H54 (cell line): ENCODE measurements around the gene TPM3.
"Not testable (repeated sequence)": the region's sequence is repeated elsewhere in the genome, so short reads cannot be mapped to it uniquely, and the experiment has no call there.

Experiments
- DNase-seq: peaks from one replicate; pipeline ENCODE4 v3.0.0; 2011; ENCODE audit warnings: low spot score, mixed read lengths; ENCODE audit not compliant: insufficient read length
- FAIRE-seq: peaks from 3 replicates; lab custom pipeline; 2011; peaks lifted over from hg19 to GRCh38; lab: Jason Lieb, UNC
- POLR2A ChIP-seq: IDR thresholded peaks from 2 replicates; pipeline ENCODE4 v1.6.1; 2011; ENCODE audit warnings: low read depth, mild to moderate bottlenecking, low read length

Gene TPM3

DNA sequence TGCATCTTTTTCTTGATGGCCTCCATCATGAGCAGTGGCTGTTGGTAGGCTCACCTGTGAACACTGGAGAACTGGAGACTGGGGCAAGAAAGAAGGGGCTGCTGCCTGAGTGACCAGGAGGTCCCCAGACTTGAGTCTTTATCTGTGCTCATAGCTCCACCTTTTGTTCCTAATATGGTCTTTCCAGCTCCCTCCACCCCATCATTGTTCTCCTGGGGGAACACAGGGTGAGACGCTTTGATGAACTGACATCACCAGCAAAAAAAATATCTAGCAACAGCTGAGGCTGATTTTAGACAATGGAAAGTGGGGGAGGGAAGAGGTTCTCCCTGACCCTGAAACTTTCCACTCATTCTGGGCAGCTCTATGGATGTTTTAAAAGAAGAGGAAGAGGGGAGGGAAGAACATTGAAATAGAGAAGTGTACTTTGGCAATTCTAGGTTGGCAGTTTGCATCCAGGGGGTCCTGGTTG lies at the start of gene TPM3:
TSS of gene TPM3 (minus strand) at position 111 of the 472 bp plus-strand sequence. CDS start at position 29, 82 bp downstream.
- no peak for FAIRE-seq
- DNase-seq = no peak
- no peak for TF ChIP-seq POLR2A

DNA sequence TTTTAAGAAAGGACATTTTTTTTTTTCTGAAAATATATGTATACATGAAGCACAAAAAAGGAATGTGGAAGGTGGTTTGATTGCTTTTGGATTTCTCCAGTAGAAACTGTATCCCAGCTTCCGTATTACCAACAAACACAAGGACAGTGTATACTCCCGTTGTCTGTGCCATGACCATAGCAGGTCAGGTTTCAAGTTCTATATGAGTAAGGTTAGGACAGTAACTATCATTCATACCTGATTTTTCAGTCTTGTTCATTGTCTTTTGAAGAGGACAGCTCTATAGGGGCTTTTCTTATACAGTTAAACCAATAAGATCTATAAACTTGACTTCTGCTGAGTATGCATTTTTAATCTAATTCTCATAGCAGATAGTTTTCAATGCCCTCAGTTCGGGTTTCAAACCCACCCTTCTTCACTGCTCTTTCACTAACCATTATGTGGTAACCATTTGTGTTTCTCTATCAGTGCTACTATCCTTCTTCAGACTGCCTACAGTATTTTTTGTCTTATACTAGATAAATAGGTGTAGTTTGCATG lies 48.5 kb upstream of the TPM3 start:
- TF ChIP-seq POLR2A = no peak
- DNase-seq = no peak
- FAIRE-seq = no peak

DNA sequence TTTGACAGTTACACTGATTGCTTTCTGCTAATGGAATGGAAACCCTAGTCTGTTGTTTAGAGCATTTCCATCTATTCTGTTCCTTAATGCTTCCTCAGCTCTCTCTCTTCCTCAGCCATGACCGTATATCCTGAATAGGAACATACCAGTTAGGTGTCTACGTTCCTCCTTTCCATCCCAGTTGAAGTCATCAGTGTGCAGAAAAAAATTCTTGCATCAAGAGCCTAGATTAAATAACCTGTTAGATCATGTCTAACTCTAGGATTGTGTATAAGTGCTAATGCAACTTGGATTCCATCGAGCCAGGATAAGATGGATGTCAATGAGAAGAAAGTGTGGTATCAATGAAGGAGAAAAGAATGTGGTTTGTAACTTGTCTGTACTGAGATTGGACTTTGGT lies 47.6 kb upstream of the TPM3 start:
- FAIRE-seq (no peak), DNase-seq (no peak)
- no peak for TF ChIP-seq POLR2A

DNA sequence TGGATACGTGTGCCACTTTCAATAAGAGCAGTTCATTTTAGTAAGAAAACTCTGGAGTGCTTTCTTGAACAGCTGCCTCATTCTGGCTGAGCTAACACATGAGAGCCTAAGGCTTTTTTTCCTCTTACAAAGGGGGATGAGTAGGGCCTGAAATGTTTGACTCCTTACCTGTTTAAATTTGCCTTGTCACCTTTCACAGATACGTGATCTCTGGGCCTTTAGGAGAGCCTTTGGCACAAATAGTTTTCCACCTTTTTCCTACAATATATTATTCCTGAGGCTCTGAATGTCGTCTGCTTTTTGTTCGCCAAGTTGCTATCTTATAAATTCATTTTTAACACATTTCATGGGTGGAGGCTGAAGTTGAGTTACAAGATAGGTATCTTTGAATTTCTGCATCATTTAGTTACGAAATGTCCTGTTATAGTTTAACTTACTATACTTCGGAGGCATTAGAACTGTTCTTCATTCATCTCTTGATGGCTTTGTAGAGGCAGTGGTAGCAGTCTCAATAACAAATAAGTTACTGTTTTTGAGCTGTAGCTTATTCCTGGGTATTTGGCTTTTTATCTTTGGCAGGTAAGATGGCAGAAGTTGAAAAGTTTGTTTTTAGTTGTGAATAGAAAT lies 46.1 kb upstream of the TPM3 start:
- DNase-seq = no peak
- FAIRE-seq = no peak
- no peak for TF ChIP-seq POLR2A

DNA sequence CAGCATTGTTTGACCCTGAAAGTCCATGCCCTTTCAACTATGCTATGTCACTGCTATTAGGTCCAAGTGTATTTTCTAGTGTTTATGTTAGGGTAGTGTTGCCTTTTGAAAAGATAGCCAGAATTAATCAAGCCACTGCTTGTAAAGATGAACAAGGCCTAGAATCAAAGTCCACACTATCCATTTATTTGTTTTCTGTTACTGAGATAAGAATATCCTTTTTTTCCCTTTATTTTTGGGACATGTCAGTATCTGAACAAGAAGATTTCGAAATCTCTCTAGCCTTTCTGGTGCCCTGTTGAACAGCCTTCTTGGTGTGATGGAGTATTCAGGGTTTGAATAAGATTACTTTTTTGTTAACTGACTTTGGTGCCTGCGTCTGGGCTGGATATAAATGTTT lies 45.5 kb upstream of the TPM3 start:
- no peak for FAIRE-seq
- no peak for TF ChIP-seq POLR2A
- no peak for DNase-seq

DNA sequence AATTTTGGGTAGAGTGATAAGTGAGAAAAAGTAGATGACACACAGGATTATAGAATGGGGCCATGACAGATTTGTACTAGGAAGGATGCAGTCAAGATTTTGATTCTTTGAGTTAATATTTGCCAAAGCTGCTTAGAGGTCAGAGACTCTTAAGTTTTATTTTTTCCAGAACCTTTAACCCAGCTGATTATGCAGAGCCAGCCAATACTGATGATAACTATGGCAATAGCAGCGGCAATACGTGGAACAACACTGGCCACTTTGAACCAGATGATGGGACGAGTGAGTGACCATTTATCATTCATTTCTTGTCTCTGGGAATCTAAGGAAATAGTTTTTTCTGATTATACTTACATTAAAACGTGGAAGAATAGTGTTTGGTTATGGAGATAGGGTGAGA lies 45.0 kb upstream of the TPM3 start:
- no peak for TF ChIP-seq POLR2A
- FAIRE-seq (no peak), DNase-seq (no peak)

DNA sequence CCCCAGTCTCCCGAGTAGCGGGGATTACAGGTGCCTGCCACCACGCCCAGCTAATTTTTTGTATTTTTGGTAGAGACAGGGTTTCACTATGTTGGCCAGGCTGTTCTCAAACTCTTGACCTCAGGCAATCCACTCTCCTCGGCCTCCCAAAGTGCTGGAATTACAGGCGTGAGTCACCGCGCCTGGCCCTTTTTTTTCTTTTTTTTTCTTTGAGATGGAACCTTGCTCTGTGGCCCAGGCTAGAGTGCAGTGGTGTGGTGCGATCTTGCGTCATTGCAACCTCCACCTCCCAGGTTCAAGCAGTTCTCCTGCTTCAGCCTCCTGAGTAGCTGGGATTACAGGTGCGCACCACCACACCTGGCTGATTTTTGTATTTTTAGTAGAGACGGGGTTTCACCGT lies 41.2 kb upstream of the TPM3 start:
- not testable (repeated sequence) for DNase-seq, FAIRE-seq

DNA sequence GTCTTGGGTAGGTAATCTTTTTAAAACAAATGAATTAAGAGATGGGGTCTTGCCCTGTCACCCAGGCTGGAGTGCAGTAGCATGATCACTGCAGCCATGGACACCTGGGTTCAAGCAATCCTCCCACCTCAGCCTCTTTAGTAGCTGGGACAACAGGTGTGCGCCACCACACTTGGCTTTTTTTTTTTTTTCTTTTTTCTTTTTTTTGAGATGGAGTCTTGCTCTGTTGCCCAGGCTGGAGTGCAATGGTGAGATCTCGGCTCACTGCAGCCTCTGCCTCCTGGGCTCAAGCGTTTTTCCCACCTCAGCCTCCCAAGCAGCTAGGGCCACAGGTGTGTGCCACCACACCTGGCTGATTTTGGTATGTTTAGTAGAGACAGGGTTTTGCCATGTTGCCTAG lies 39.2 kb upstream of the TPM3 start:
- not testable (repeated sequence) for DNase-seq, FAIRE-seq

DNA sequence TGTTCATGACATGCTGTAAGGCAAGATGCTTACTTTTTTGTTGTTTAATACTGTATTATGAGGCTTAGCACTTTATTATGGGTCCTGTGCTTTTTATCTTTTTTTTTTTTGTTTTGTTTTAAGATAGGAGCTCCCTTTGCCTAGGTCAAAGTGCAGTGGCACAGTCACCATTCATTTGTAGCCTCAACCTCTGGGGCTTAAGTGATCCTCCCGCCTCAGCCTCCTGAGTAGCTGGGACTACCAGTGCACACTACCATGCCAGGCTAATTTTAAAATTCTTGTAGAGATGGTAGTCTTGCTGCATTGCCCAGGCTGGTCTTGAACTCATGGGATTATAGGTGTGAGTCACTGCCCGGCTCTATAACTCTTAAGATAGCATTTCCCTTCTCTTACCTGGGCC lies 33.5 kb upstream of the TPM3 start:
- DNase-seq (no peak), FAIRE-seq (no peak)
- no peak for TF ChIP-seq POLR2A

DNA sequence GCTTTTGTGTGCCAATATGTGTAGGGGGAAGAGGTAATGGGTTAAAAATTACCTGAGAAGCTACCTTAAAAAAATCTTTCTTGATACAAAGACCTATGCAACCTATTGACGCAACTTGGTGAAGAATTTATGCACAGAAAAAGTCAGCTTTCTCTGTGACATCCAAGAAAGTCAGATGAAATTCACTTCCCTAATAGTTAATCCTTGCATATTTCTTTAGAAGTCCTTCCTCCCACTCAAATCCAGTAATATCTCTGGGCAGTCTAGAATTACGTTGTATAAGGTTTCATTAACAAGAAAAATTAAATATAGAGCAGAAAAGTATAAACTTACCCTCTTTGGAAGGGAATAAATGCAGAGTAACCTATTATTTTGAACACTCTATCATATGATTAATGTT lies 31.7 kb upstream of the TPM3 start:
- no peak for FAIRE-seq
- no peak for TF ChIP-seq POLR2A
- no peak for DNase-seq

DNA sequence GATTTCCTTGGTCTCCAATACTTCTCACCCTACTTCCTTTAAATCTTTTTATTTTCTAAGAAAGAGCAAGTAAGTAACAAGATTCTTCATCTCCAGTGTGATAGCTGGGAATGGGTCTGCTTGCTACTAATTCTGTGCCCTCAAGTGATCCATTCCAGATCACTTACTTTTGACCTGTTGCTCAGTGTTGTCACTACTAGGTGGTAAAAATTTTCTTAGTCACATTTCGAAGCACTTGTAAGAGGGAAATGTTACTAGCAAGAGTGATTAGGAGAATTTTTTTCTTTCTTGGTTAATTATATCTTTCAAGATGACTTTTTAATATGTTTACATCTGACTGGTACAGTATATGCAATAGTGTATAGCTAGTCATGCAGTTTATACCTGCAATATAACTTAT lies 31.0 kb upstream of the TPM3 start:
- no peak for FAIRE-seq
- no peak for TF ChIP-seq POLR2A
- no peak for DNase-seq

DNA sequence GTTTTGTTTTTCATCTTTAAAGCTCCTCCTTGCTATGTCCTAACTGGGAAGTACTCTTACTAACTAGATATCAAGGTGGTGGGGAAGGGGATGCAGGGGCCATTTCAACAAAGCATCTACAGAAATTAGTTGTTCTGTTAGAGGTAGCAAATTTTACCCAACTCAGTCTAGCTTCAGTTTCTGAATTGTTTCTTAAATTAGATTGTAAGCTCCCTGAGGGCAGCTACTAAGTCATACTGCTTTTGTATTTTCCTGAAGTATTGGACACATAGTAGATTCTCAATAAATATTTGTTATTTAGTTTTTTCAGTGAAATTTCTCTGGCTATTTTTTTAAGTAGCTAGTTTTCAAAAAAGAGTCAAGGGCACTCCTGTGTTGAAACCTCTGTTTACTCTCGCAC lies 30.6 kb upstream of the TPM3 start:
- TF ChIP-seq POLR2A = no peak
- FAIRE-seq (no peak), DNase-seq (no peak)

DNA sequence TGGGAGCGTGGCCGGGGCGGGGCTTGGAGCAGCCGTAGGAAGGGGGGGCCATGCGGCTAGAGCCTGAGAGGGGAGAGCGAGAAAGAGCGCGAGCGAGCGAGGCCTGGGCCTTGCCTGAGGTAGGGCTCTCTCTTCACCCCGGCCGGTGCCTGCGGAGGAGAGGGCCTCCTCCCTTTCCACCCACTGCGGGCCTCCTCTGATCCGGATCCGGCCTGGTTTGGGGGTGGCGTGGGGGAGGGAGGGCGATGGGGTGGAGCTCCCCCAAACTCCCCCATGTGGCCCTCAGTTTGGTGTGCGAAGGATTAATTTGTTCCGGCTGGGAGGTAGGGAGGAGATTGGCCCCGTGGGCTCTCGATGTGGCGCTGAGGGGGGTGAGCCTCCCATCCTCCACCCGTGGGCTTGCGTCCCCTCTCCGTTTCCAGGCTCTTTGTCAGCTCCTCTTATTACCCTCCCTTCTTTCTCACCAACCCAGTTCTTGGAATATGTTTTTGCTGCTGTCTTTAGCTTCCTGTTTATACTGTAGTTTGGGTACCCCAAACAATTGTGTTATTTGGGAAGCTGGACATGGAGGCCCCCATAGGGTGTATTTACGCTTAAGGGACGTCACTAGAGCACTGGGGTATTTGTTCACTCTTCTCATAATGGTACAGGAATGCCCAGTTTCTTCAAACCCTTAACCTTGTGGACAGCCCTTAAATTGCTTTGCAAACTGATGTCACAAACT lies 29.5 kb upstream of the TPM3 start:
- no peak for DNase-seq
- FAIRE-seq = no peak
- peak; percentile 43; the same call in 1 of the 2 replicates for TF ChIP-seq POLR2A

DNA sequence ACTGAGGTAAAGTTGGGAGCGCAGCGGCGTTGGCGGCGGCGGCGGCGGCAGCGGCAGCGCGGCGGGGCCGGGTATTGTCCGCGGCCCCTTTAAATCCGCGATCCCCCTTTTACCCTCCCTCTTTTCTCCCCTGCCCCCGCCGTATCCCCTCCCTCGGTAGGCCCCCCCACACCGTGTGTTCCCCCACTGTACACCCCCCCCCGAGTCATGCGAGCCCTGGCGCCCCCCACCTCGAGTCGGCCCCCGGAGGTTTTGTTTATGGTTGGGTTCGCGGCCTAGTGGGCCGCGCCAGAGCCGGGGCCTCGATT lies 29.0 kb upstream of the TPM3 start:
- FAIRE-seq (no peak), DNase-seq (no peak)
- TF ChIP-seq POLR2A = peak; percentile 53

DNA sequence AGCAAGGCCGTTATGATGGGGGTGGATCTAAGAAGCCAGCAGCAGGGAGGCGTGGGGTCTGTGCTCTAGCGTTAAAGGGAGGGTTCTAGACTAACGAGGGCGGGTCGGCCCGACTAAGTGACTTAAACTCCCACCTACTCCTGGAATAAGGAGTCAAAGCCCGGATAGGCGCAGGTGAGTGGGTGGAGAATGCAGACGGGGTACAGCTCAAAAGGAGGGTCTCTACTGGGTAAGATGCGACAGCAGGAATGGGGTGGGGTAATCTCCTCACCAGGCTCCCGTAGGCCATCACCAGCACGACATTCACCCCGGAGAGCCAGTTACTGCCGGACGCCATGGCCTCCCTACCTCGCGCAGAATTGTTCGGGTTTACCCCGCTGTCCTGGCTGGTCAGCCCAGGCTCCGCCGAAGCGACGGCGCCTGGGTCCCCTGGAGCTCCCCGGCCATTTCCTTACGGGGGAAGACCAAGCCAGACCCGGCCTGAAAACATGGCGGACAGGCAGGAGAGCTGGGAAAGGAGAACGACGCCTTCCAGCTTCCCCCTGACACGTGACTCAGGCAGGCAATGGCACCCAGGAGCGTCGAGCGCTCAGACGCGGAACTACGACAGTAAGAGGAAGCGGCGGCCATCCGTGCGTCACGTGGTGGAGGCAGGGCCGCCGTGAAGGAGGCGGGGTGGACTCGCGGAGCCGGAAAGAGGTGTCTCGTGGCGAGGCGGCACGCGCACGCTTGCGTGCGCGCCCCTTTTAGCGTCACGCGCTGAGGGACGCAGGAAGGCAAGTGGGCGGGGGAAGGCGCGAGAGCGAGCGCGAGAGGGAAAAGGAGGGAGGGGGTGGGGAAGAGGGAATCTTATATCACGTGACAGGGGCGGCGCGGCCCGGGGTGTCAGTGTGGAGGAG lies 28.4 kb upstream of the TPM3 start, which contains the start of gene UBAP2L:
TSS of gene UBAP2L (plus strand) at position 885 of the 899 bp plus-strand sequence. CDS start 4,169 bp downstream, outside the sequence.
- peak; percentile 88 for FAIRE-seq
- peak; percentile 88 for DNase-seq
- TF ChIP-seq POLR2A = peak; percentile 85; the same call in 1 of the 2 replicates
